Iris pigment epithelial cell (primary cell): Measurements from ENCODE around the gene ADAMTSL2.
"Not testable (repeated sequence)": the region's sequence is repeated elsewhere in the genome, so short reads cannot be mapped to it uniquely, and the experiment has no call there.

Experiments
- DNase-seq: peaks from one replicate; pipeline ENCODE4 v3.0.0-alpha.2; 2011; ENCODE audit warnings: low read depth

The ADAMTSL2 gene

GRCh38 chr9:133558191-133559126 lies 24.0 kb downstream of the ADAMTSL2 start:
- peak; percentile 70 for DNase-seq

GRCh38 chr9:133560311-133560710 lies 25.8 kb downstream of the ADAMTSL2 start:
- no peak for DNase-seq

GRCh38 chr9:133560944-133561343 lies 26.4 kb downstream of the ADAMTSL2 start:
- DNase-seq, result no peak

GRCh38 chr9:133561976-133562554 lies 27.6 kb downstream of the ADAMTSL2 start:
- no peak for DNase-seq

GRCh38 chr9:133562611-133563290 lies 28.2 kb downstream of the ADAMTSL2 start:
- no peak for DNase-seq

GRCh38 chr9:133563291-133563796 lies 28.8 kb downstream of the ADAMTSL2 start:
- DNase-seq, result no peak

- DNase-seq, result not testable (repeated sequence)
Observed at GRCh38 chr9:133563814-133564213, 29.3 kb downstream of the ADAMTSL2 start.

GRCh38 chr9:133564451-133565116 lies 30.1 kb downstream of the ADAMTSL2 start:
- DNase-seq, result no peak

- no peak for DNase-seq
Observed at GRCh38 chr9:133566382-133566781, 31.9 kb downstream of the ADAMTSL2 start.

GRCh38 chr9:133566817-133567216 lies 32.3 kb downstream of the ADAMTSL2 start:
- no peak for DNase-seq

- no peak for DNase-seq
Observed at GRCh38 chr9:133568186-133568585, 33.7 kb downstream of the ADAMTSL2 start.

GRCh38 chr9:133569121-133569785 lies 34.7 kb downstream of the ADAMTSL2 start:
- DNase-seq, result no peak

- no peak for DNase-seq
Observed at GRCh38 chr9:133569891-133570690, 35.6 kb downstream of the ADAMTSL2 start.

- DNase-seq, result no peak
Observed at GRCh38 chr9:133570691-133571080, 36.2 kb downstream of the ADAMTSL2 start.

GRCh38 chr9:133571391-133571890 lies 36.9 kb downstream of the ADAMTSL2 start:
- DNase-seq, result no peak

GRCh38 chr9:133571896-133572595 lies 37.5 kb downstream of the ADAMTSL2 start:
- DNase-seq, result no peak

- no peak for DNase-seq
Observed at GRCh38 chr9:133572821-133573361, 38.4 kb downstream of the ADAMTSL2 start.

GRCh38 chr9:133573791-133574515 lies 39.4 kb downstream of the ADAMTSL2 start:
- DNase-seq, result no peak

GRCh38 chr9:133574771-133575170 lies 40.3 kb downstream of the ADAMTSL2 start:
- DNase-seq, result no peak
